ENCODE results near the gene PPP3CA. TPM values are rescaled to one million over a fixed set of nuclear protein-coding genes. Genes with fewer than 3 reads are reported as not detected.

The PPP3CA gene
- total RNA-seq, 2 experiments from 2014 or later: 12.9 to 13.8 TPM

GRCh38 chr4:101158134-101158482 lies 189.2 kb downstream of the PPP3CA start:
- no peaks in the 10 kb centered on the region for H3K4me1 ChIP-seq (ENCODE audit: insufficient read depth, low read length)
- no peak for ATAC-seq (ENCODE audit: poor library complexity)
- Mint-ChIP-seq H3K4me1 (ENCODE audit: low read depth) (peaks cover 37% of the 10 kb centered on the region), H3K9me3 (no peaks in the 10 kb centered on the region), H3K27me3 (no peaks in the 10 kb centered on the region), H3K36me3 (ENCODE audit: low read depth) (no peaks in the 10 kb centered on the region), H3K27ac (no peak overlapping the region), H3K4me3 (no peak overlapping the region)
- no peak overlapping the region for H3K4me3 ChIP-seq (ENCODE audit: low read length)
- H3K9me3 ChIP-seq (ENCODE audit: control insufficient read depth in 1 of 2, insufficient read depth in 1 of 2, low read length in 2 of 2): no peaks in the 10 kb centered on the region
- no peaks in the 10 kb centered on the region for H3K27me3 ChIP-seq (ENCODE audit: control insufficient read depth in 1 of 2, insufficient read depth in 2 of 2, low read length in 2 of 2)
- intact Hi-C loops (cut with DNase I, micrococcal nuclease): no loop called here
- H3K27ac ChIP-seq (ENCODE audit: low read depth in 1 of 2, low read length in 2 of 2): no peak overlapping the region
- ChIA-PET CTCF (interaction anchor here (0.6 to 1.0 kb wide), 2 partner anchors 14 to 357 kb away, joined by 3 read pairs; no protein-coding TSS in a partner anchor), POLR2A (no interaction called here)
- H3K36me3 ChIP-seq (ENCODE audit: insufficient read depth, low read length): no peaks in the 10 kb centered on the region
- TF ChIP-seq, protein P1, sequence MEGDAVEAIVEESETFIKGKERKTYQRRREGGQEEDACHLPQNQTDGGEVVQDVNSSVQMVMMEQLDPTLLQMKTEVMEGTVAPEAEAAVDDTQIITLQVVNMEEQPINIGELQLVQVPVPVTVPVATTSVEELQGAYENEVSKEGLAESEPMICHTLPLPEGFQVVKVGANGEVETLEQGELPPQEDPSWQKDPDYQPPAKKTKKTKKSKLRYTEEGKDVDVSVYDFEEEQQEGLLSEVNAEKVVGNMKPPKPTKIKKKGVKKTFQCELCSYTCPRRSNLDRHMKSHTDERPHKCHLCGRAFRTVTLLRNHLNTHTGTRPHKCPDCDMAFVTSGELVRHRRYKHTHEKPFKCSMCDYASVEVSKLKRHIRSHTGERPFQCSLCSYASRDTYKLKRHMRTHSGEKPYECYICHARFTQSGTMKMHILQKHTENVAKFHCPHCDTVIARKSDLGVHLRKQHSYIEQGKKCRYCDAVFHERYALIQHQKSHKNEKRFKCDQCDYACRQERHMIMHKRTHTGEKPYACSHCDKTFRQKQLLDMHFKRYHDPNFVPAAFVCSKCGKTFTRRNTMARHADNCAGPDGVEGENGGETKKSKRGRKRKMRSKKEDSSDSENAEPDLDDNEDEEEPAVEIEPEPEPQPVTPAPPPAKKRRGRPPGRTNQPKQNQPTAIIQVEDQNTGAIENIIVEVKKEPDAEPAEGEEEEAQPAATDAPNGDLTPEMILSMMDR (IDR thresholded peaks at IDR 0.05): no peak
- no peak for DNase-seq

DNA sequence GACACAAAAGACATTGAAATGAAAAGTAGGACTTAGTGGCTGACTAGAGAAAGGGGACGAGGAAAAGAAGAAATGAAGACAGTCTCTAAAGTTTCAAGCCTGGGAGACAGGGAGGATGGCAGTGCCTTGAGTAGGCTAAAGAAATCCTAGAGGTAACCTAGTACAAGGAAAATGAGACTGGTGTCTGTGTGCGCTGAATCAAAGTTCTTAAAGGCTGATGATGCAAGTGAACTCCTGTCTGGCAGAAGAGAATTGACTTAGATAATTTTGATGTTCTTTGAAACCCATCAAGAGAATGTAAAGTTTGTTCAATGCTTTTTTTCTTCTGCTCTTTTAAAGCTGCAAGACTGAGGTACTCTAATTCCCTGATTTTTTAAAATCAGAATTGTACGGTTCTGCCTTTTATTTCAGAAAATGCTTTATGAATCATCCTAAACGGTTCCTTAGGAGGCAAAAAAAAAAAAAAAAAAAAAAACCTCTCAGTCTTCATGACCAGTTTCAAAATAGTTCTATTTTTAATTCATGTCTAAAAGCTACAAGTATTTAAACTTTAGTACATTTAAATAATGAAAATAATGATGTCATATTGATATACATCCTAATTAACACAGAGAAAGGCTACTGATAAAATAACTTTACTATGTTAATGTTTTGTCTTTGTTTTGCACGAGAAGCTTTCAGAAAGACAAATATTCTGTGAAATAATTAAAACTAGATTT lies 189.8 kb downstream of the PPP3CA start:
- Histone ChIP-seq H3K36me3 (ENCODE audit: insufficient read depth, low read length) (no peaks in the 10 kb centered on the region), H3K27ac (ENCODE audit: low read depth in 1 of 2, low read length in 2 of 2) (no peak overlapping the region), H3K27me3 (ENCODE audit: control insufficient read depth in 1 of 2, insufficient read depth in 2 of 2, low read length in 2 of 2) (no peaks in the 10 kb centered on the region), H3K4me3 (ENCODE audit: low read length) (no peak overlapping the region), H3K4me1 (ENCODE audit: insufficient read depth, low read length) (no peaks in the 10 kb centered on the region), H3K9me3 (ENCODE audit: control insufficient read depth in 1 of 2, insufficient read depth in 1 of 2, low read length in 2 of 2) (no peaks in the 10 kb centered on the region)
- DNase-seq (no peak), ATAC-seq (ENCODE audit: poor library complexity) (no peak)
- peak overlapping the region; percentile 9 for H3K27ac Mint-ChIP-seq
- intact Hi-C loops (cut with DNase I, micrococcal nuclease): no loop called here
- POLR2A ChIA-PET: no interaction called here
- TF ChIP-seq, protein P1 (IDR thresholded peaks at IDR 0.05): no peak
- CTCF ChIA-PET: interaction anchor here (0.6 to 0.7 kb wide), 2 partner anchors 199 to 357 kb away, joined by 3 read pairs; no protein-coding TSS in a partner anchor
- no peak overlapping the region for H3K4me3 Mint-ChIP-seq
- H3K36me3 Mint-ChIP-seq (ENCODE audit: low read depth): no peaks in the 10 kb centered on the region
- H3K4me1 Mint-ChIP-seq (ENCODE audit: low read depth): peaks cover 42% of the 10 kb centered on the region
- no peaks in the 10 kb centered on the region for H3K9me3 Mint-ChIP-seq
- H3K27me3 Mint-ChIP-seq: no peaks in the 10 kb centered on the region

- ATAC-seq (ENCODE audit: poor library complexity): no peak
- Histone ChIP-seq H3K4me1 (ENCODE audit: insufficient read depth, low read length) (no peaks in the 10 kb centered on the region), H3K27me3 (ENCODE audit: control insufficient read depth in 1 of 2, insufficient read depth in 2 of 2, low read length in 2 of 2) (no peaks in the 10 kb centered on the region), H3K9me3 (ENCODE audit: control insufficient read depth in 1 of 2, insufficient read depth in 1 of 2, low read length in 2 of 2) (no peaks in the 10 kb centered on the region), H3K36me3 (ENCODE audit: insufficient read depth, low read length) (no peaks in the 10 kb centered on the region), H3K4me3 (ENCODE audit: low read length) (no peak overlapping the region), H3K27ac (ENCODE audit: low read depth in 1 of 2, low read length in 2 of 2) (no peak overlapping the region)
- peak overlapping the region; percentile 9 for H3K27ac Mint-ChIP-seq
- intact Hi-C loops (cut with DNase I, micrococcal nuclease): no loop called here
- no peaks in the 10 kb centered on the region for H3K9me3 Mint-ChIP-seq
- peaks cover 42% of the 10 kb centered on the region for H3K4me1 Mint-ChIP-seq (ENCODE audit: low read depth)
- TF ChIP-seq, protein P1 (IDR thresholded peaks at IDR 0.05): no peak
- H3K27me3 Mint-ChIP-seq: no peaks in the 10 kb centered on the region
- no peak for DNase-seq
- POLR2A ChIA-PET: no interaction called here
- CTCF ChIA-PET: no interaction called here
- H3K36me3 Mint-ChIP-seq (ENCODE audit: low read depth): no peaks in the 10 kb centered on the region
- H3K4me3 Mint-ChIP-seq: no peak overlapping the region
Observed at GRCh38 chr4:101156619-101157310, 190.6 kb downstream of the PPP3CA start.

Measured in CD4-positive, alpha-beta T cell (primary cell).